C1 segment of cervical spinal cord (tissue), 14 donors: ENCODE data around the gene ACAP3.
A peak's percentile ranks its signal among the peaks of the same experiment; 100 is the strongest.

Source experiments
- DNase-seq, 14 donors: peaks; one replicate each; lab custom pipeline; 2025; lab: John Stamatoyannopoulos, UW

ACAP3 gene

GRCh38 chr1:1315435-1315954 lies 7.8 kb upstream of the ACAP3 start:
- no peak for DNase-seq

- no peak for DNase-seq
Measured at GRCh38 chr1:1314678-1315335, 7.1 kb upstream of the ACAP3 start.

GRCh38 chr1:1314237-1314586 lies 6.5 kb upstream of the ACAP3 start:
- DNase-seq = no peak

- no peak for DNase-seq
Measured at GRCh38 chr1:1313500-1314236, 5.9 kb upstream of the ACAP3 start.

GRCh38 chr1:1312450-1313314 lies 5.0 kb upstream of the ACAP3 start:
- no peak for DNase-seq

GRCh38 chr1:1311107-1312104 lies 3.7 kb upstream of the ACAP3 start:
- DNase-seq = no peak

- DNase-seq = no peak
Measured at GRCh38 chr1:1310476-1311053, 2.8 kb upstream of the ACAP3 start.

GRCh38 chr1:1310109-1310385 lies 2.3 kb upstream of the ACAP3 start:
- DNase-seq = no peak

- DNase-seq = peak in 1 of 14 donors; percentile 30
Measured at GRCh38 chr1:1309251-1310108, 1.8 kb upstream of the ACAP3 start.

- peak in 1 of 14 donors; percentile 32 for DNase-seq
Measured at GRCh38 chr1:1308756-1309250, 1.1 kb upstream of the ACAP3 start.

- peak in 3 of 14 donors; percentile 44 to 58 (median 49) for DNase-seq
Measured at GRCh38 chr1:1307261-1307922, 338 bp downstream of the ACAP3 start.

- DNase-seq = no peak
Measured at GRCh38 chr1:1306661-1307260, 969 bp downstream of the ACAP3 start.

- peak in 1 of 14 donors; percentile 19 for DNase-seq
Measured at GRCh38 chr1:1306070-1306660, 1.6 kb downstream of the ACAP3 start.

- DNase-seq = peak in 7 of 14 donors; percentile 26 to 77 (median 42)
Measured at GRCh38 chr1:1305300-1306069, 2.2 kb downstream of the ACAP3 start.

GRCh38 chr1:1304331-1305299 lies 3.1 kb downstream of the ACAP3 start:
- DNase-seq = peak; percentile 59 to 93 (median 88)

GRCh38 chr1:1303736-1304135 lies 4.0 kb downstream of the ACAP3 start:
- peak in 1 of 14 donors; percentile 33 for DNase-seq
